RCC 7860 (cell line): ENCODE measurements around the gene IMMP1L.
A peak's percentile ranks its signal among the peaks of the same experiment; 100 is the strongest.

Source experiments
- DNase-seq: peaks from one replicate; pipeline ENCODE4 v3.0.0-alpha.2; 2015; ENCODE audit warnings: low spot score
- FAIRE-seq: peaks from 2 replicates; lab custom pipeline; 2012; peaks lifted over from hg19 to GRCh38; lab: Jason Lieb, UNC

The IMMP1L gene

GRCh38 chr11:31408201-31408600 is 101.2 kb downstream of the IMMP1L start:
- DNase-seq, result no peak

GRCh38 chr11:31404614-31405013 is 104.8 kb downstream of the IMMP1L start:
- DNase-seq (no peak), FAIRE-seq (no peak)

More at GRCh38 chr11:31408201-31408600, 101.2 kb downstream of the IMMP1L start:
- no peak for FAIRE-seq

- FAIRE-seq (peak; percentile 63), DNase-seq (peak; percentile 7)
These were observed 112.1 kb downstream of the IMMP1L start for GRCh38 chr11:31397239-31397834.

- DNase-seq (no peak), FAIRE-seq (no peak)
These were observed 122.0 kb downstream of the IMMP1L start for GRCh38 chr11:31387379-31387778.

- DNase-seq, result no peak
- FAIRE-seq, result no peak
These were observed 126.3 kb downstream of the IMMP1L start for GRCh38 chr11:31383116-31383515.
